GM10266 (cell line): ENCODE measurements around the gene TOX3.

Source experiments
- DNase-seq: peaks from one replicate; pipeline ENCODE4 v3.0.0; 2012; ENCODE audit errors: extremely low spot score
- CTCF ChIP-seq: IDR thresholded peaks from 2 replicates; pipeline ENCODE4 v1.5.1; 2012; ENCODE audit warnings: mild to moderate bottlenecking, low read depth; ENCODE audit not compliant: control insufficient read depth, insufficient read depth; ENCODE audit errors: missing control alignments

The TOX3 gene

GRCh38 chr16:52437277-52437670 is 109.7 kb downstream of the TOX3 start:
- DNase-seq: no peak
- no peak for TF ChIP-seq CTCF

GRCh38 chr16:52436339-52437276 is 110.3 kb downstream of the TOX3 start:
- no peak for DNase-seq
- TF ChIP-seq CTCF: no peak

- no peak for TF ChIP-seq CTCF
- no peak for DNase-seq
Measured at GRCh38 chr16:52434224-52434623, 112.7 kb downstream of the TOX3 start.

GRCh38 chr16:52433643-52434042 is 113.3 kb downstream of the TOX3 start:
- TF ChIP-seq CTCF: no peak
- DNase-seq: no peak

- no peak for DNase-seq
- TF ChIP-seq CTCF: no peak
Measured at GRCh38 chr16:52424591-52424990, 122.4 kb downstream of the TOX3 start.

GRCh38 chr16:52422307-52422706 is 124.6 kb downstream of the TOX3 start:
- no peak for TF ChIP-seq CTCF

GRCh38 chr16:52418201-52418600 is 128.7 kb downstream of the TOX3 start:
- no peak for TF ChIP-seq CTCF
- no peak for DNase-seq

More at GRCh38 chr16:52422307-52422706, 124.6 kb downstream of the TOX3 start:
- no peak for DNase-seq
